ENCODE measurements around the gene DCTN1. TPM values are rescaled to one million over a fixed set of nuclear protein-coding genes. Genes with fewer than 3 reads are reported as not detected.

The DCTN1 gene
- total RNA-seq, 4 donors from 2014 or later = 83.4 to 122 (median 105) TPM

GRCh38 chr2:74334931-74335333, 45.2 kb downstream of the DCTN1 start:
- H3K4me3 ChIP-seq = no peak overlapping the region
- no peak overlapping the region for H3K27ac ChIP-seq
- no peaks in the 10 kb centered on the region for H3K9me3 ChIP-seq
- no peaks in the 10 kb centered on the region for H3K4me1 ChIP-seq
- DNase-seq (ENCODE audit: low spot score in 2 of 2) = peak in 1 of 2 donors; percentile 81
- TF ChIP-seq CTCF (IDR thresholded peaks at IDR 0.05) = peak; percentile 68 to 96
- TF ChIP-seq POLR2AphosphoS5 (IDR thresholded peaks at IDR 0.05) = no peak
- no peaks in the 10 kb centered on the region for H3K27me3 ChIP-seq
- H3K36me3 ChIP-seq = peaks cover 35% of the 10 kb centered on the region
- 0% methylated on average over 1 of the region's 3 CpGs for WGBS

DNA sequence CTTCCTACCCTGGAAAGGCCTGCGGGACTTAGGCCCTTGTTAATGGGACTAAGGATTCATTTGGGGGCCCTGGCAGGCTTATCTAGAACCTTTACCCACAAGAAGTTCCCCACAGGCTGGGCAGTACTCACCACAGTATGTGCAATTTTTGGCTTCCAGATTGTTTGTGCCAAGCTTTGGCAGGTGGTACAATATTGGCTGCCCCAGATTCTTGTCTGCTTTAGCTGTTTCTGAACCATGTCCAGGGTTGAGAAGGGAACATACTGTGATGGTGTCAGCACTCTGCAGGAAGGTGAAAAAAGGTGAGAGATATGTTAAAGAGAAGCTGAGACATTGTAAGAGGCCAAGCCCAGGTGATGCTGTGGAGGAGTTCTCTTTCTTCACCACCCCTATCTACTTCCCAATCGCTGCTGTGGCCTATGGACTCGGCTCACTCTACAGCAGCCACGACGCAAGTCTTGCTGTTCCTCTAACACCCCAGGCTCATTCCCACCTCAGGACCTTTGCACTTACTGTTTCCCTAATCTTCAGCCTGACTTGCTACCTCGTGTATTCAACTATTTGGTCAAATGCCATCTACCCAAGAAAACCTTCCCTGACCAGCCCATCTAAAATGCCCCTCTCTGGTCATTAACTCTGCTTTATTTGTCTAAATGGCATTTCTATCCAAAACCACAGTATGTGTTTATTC, 46.1 kb downstream of the DCTN1 start:
- no peaks in the 10 kb centered on the region for H3K9me3 ChIP-seq
- H3K27me3 ChIP-seq = no peaks in the 10 kb centered on the region
- peaks cover 43% of the 10 kb centered on the region for H3K36me3 ChIP-seq
- no peaks in the 10 kb centered on the region for H3K4me1 ChIP-seq
- H3K27ac ChIP-seq = no peak overlapping the region
- no peak for TF ChIP-seq CTCF (IDR thresholded peaks at IDR 0.05)
- TF ChIP-seq POLR2A (IDR thresholded peaks at IDR 0.05) = no peak
- no peak for TF ChIP-seq EP300 (IDR thresholded peaks at IDR 0.05)
- no peak overlapping the region for H3K4me3 ChIP-seq
- DNase-seq (ENCODE audit: low spot score in 2 of 2) = no peak
- 85% methylated on average over 6 of the region's 6 CpGs for WGBS

GRCh38 chr2:74333175-74333574, 46.9 kb downstream of the DCTN1 start:
- Histone ChIP-seq H3K4me1 (no peaks in the 10 kb centered on the region), H3K27me3 (no peaks in the 10 kb centered on the region), H3K27ac (no peak overlapping the region), H3K4me3 (no peak overlapping the region), H3K36me3 (peaks cover 47% of the 10 kb centered on the region), H3K9me3 (no peaks in the 10 kb centered on the region)
- 76% methylated on average over 3 of the region's 3 CpGs for WGBS
- TF ChIP-seq POLR2A (IDR thresholded peaks at IDR 0.05) (no peak), CTCF (IDR thresholded peaks at IDR 0.05) (no peak), EP300 (IDR thresholded peaks at IDR 0.05) (no peak), POLR2AphosphoS5 (IDR thresholded peaks at IDR 0.05) (no peak)
- no peak for DNase-seq (ENCODE audit: low spot score in 2 of 2)

GRCh38 chr2:74332550-74333174, 47.4 kb downstream of the DCTN1 start:
- TF ChIP-seq CTCF (IDR thresholded peaks at IDR 0.05) (no peak), EP300 (IDR thresholded peaks at IDR 0.05) (no peak), POLR2A (IDR thresholded peaks at IDR 0.05) (no peak), POLR2AphosphoS5 (IDR thresholded peaks at IDR 0.05) (no peak)
- 93% methylated on average over 3 of the region's 3 CpGs for WGBS
- Histone ChIP-seq H3K27ac (no peak overlapping the region), H3K9me3 (no peaks in the 10 kb centered on the region), H3K36me3 (peaks cover 49% of the 10 kb centered on the region), H3K27me3 (no peaks in the 10 kb centered on the region), H3K4me1 (no peaks in the 10 kb centered on the region), H3K4me3 (no peak overlapping the region)
- DNase-seq (ENCODE audit: low spot score in 2 of 2) = no peak

DNA sequence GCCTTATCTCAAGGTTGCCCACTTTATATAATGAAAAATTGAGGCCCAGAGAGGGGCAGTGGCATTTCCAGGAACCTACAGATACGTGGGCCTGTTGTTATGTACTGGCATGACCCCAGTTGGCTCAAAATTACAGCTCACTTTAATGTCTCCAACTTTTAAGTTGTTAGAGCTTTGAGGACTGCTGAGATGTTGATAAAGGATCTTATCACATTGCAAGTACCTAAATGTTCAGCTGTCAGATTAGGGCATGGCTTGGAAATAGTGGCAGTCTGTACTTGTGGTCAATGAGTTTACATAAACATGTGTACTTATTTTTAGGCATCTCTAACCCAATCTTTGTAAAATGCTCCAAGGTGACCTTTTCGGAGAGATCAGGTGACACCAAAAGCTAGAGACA, 51.5 kb downstream of the DCTN1 start:
- Histone ChIP-seq H3K4me3 (no peak overlapping the region), H3K4me1 (no peaks in the 10 kb centered on the region), H3K36me3 (peaks cover 46% of the 10 kb centered on the region), H3K9me3 (no peaks in the 10 kb centered on the region), H3K27me3 (no peaks in the 10 kb centered on the region), H3K27ac (no peak overlapping the region)
- TF ChIP-seq POLR2A (IDR thresholded peaks at IDR 0.05) (no peak), CTCF (IDR thresholded peaks at IDR 0.05) (no peak), POLR2AphosphoS5 (IDR thresholded peaks at IDR 0.05) (no peak), EP300 (IDR thresholded peaks at IDR 0.05) (no peak)
- WGBS = 79% methylated on average over 2 of the region's 2 CpGs
- no peak for DNase-seq (ENCODE audit: low spot score in 2 of 2)

Measured in suprapubic skin (tissue), 4 donors.